ENCODE results near the gene PKP4. TPM values are rescaled to one million over a fixed set of nuclear protein-coding genes. Genes with fewer than 3 reads are reported as not detected.
"Not testable (repeated sequence)": the region's sequence is repeated elsewhere in the genome, so short reads cannot be mapped to it uniquely, and the experiment has no call there.

Gene PKP4
- total RNA-seq, 1 donor from 2014 or later = 30.3 TPM

GRCh38 chr2:158704724-158705465 is 248.1 kb downstream of the PKP4 start:
- not testable (repeated sequence) for H3K27me3 Mint-ChIP-seq (ENCODE audit: insufficient read depth); H3K9me3 Mint-ChIP-seq; H3K36me3 Mint-ChIP-seq (ENCODE audit: low read depth)

GRCh38 chr2:158712791-158713522 is 256.2 kb downstream of the PKP4 start:
- H3K4me1 Mint-ChIP-seq (ENCODE audit: low read depth) = no peaks in the 10 kb centered on the region
- peaks cover 10% of the 10 kb centered on the region for H3K27me3 Mint-ChIP-seq (ENCODE audit: insufficient read depth)
- H3K9me3 Mint-ChIP-seq = peaks cover 5% of the 10 kb centered on the region
- DNase-seq (ENCODE audit: low spot score) = no peak
- intact Hi-C loops (cut with micrococcal nuclease) = no loop called here
- H3K4me3 Mint-ChIP-seq = no peak overlapping the region
- no peaks in the 10 kb centered on the region for H3K36me3 Mint-ChIP-seq (ENCODE audit: low read depth)
- no peak overlapping the region for H3K27ac Mint-ChIP-seq

More at GRCh38 chr2:158704724-158705465, 248.1 kb downstream of the PKP4 start:
- H3K4me3 Mint-ChIP-seq; intact Hi-C loops (cut with micrococcal nuclease); H3K4me1 Mint-ChIP-seq (ENCODE audit: low read depth); DNase-seq (ENCODE audit: low spot score); H3K27ac Mint-ChIP-seq: not testable (repeated sequence)

GRCh38 chr2:158713523-158714138 is 256.9 kb downstream of the PKP4 start:
- Mint-ChIP-seq H3K4me3 (no peak overlapping the region), H3K9me3 (peaks cover 5% of the 10 kb centered on the region), H3K27ac (no peak overlapping the region), H3K27me3 (ENCODE audit: insufficient read depth) (peaks cover 10% of the 10 kb centered on the region), H3K4me1 (ENCODE audit: low read depth) (no peaks in the 10 kb centered on the region), H3K36me3 (ENCODE audit: low read depth) (no peaks in the 10 kb centered on the region)
- intact Hi-C loops (cut with micrococcal nuclease) = no loop called here
- DNase-seq (ENCODE audit: low spot score) = no peak

- no peak overlapping the region for H3K27ac Mint-ChIP-seq
- peaks cover 5% of the 10 kb centered on the region for H3K9me3 Mint-ChIP-seq
- DNase-seq (ENCODE audit: low spot score) = no peak
Measured at GRCh38 chr2:158714420-158714819, 257.7 kb downstream of the PKP4 start.

GRCh38 chr2:158715357-158715756 is 258.6 kb downstream of the PKP4 start:
- no peaks in the 10 kb centered on the region for H3K4me1 Mint-ChIP-seq (ENCODE audit: low read depth)
- peaks cover 6% of the 10 kb centered on the region for H3K27me3 Mint-ChIP-seq (ENCODE audit: insufficient read depth)
- no peak overlapping the region for H3K4me3 Mint-ChIP-seq
- intact Hi-C loops (cut with micrococcal nuclease) = no loop called here
- no peak for DNase-seq (ENCODE audit: low spot score)
- H3K27ac Mint-ChIP-seq = no peak overlapping the region
- no peaks in the 10 kb centered on the region for H3K36me3 Mint-ChIP-seq (ENCODE audit: low read depth)
- H3K9me3 Mint-ChIP-seq = peaks cover 5% of the 10 kb centered on the region

More at GRCh38 chr2:158714420-158714819, 257.7 kb downstream of the PKP4 start:
- H3K36me3 Mint-ChIP-seq (ENCODE audit: low read depth) = no peaks in the 10 kb centered on the region
- H3K4me3 Mint-ChIP-seq = no peak overlapping the region
- no peaks in the 10 kb centered on the region for H3K4me1 Mint-ChIP-seq (ENCODE audit: low read depth)
- peaks cover 10% of the 10 kb centered on the region for H3K27me3 Mint-ChIP-seq (ENCODE audit: insufficient read depth)
- intact Hi-C loops (cut with micrococcal nuclease) = no loop called here

- no peak for DNase-seq (ENCODE audit: low spot score)
- Mint-ChIP-seq H3K4me1 (ENCODE audit: low read depth) (no peaks in the 10 kb centered on the region), H3K4me3 (no peak overlapping the region), H3K27me3 (ENCODE audit: insufficient read depth) (peaks cover 6% of the 10 kb centered on the region), H3K9me3 (peaks cover 5% of the 10 kb centered on the region), H3K27ac (no peak overlapping the region), H3K36me3 (ENCODE audit: low read depth) (no peaks in the 10 kb centered on the region)
- intact Hi-C loops (cut with micrococcal nuclease) = no loop called here
Measured at GRCh38 chr2:158716121-158716791, 259.5 kb downstream of the PKP4 start.

- Mint-ChIP-seq H3K4me1 (ENCODE audit: low read depth) (no peaks in the 10 kb centered on the region), H3K9me3 (peaks cover 5% of the 10 kb centered on the region), H3K27ac (no peak overlapping the region), H3K36me3 (ENCODE audit: low read depth) (no peaks in the 10 kb centered on the region), H3K27me3 (ENCODE audit: insufficient read depth) (peaks cover 3% of the 10 kb centered on the region), H3K4me3 (no peak overlapping the region)
- intact Hi-C loops (cut with micrococcal nuclease) = no loop called here
- no peak for DNase-seq (ENCODE audit: low spot score)
Measured at GRCh38 chr2:158716921-158717320, 260.2 kb downstream of the PKP4 start.

- H3K4me1 Mint-ChIP-seq (ENCODE audit: low read depth) = no peaks in the 10 kb centered on the region
- no peak overlapping the region for H3K4me3 Mint-ChIP-seq
- H3K27ac Mint-ChIP-seq = no peak overlapping the region
- intact Hi-C loops (cut with micrococcal nuclease) = no loop called here
- H3K9me3 Mint-ChIP-seq = peaks cover 5% of the 10 kb centered on the region
- peaks cover 3% of the 10 kb centered on the region for H3K27me3 Mint-ChIP-seq (ENCODE audit: insufficient read depth)
- H3K36me3 Mint-ChIP-seq (ENCODE audit: low read depth) = no peaks in the 10 kb centered on the region
- DNase-seq (ENCODE audit: low spot score) = no peak
Measured at GRCh38 chr2:158717366-158718195, 260.8 kb downstream of the PKP4 start.

- Mint-ChIP-seq H3K4me3 (no peak overlapping the region), H3K36me3 (ENCODE audit: low read depth) (no peaks in the 10 kb centered on the region), H3K27ac (no peak overlapping the region), H3K4me1 (ENCODE audit: low read depth) (no peaks in the 10 kb centered on the region), H3K27me3 (ENCODE audit: insufficient read depth) (peaks cover 3% of the 10 kb centered on the region), H3K9me3 (peaks cover 5% of the 10 kb centered on the region)
- no peak for DNase-seq (ENCODE audit: low spot score)
- intact Hi-C loops (cut with micrococcal nuclease) = no loop called here
Measured at GRCh38 chr2:158718196-158718585, 261.4 kb downstream of the PKP4 start.

GRCh38 chr2:158718851-158719250 is 262.1 kb downstream of the PKP4 start:
- Mint-ChIP-seq H3K36me3 (ENCODE audit: low read depth) (no peaks in the 10 kb centered on the region), H3K9me3 (peaks cover 3% of the 10 kb centered on the region), H3K4me3 (no peak overlapping the region), H3K27ac (no peak overlapping the region), H3K27me3 (ENCODE audit: insufficient read depth) (peaks cover 3% of the 10 kb centered on the region), H3K4me1 (ENCODE audit: low read depth) (no peaks in the 10 kb centered on the region)
- intact Hi-C loops (cut with micrococcal nuclease) = no loop called here
- no peak for DNase-seq (ENCODE audit: low spot score)

- Mint-ChIP-seq H3K36me3 (ENCODE audit: low read depth) (no peaks in the 10 kb centered on the region), H3K4me1 (ENCODE audit: low read depth) (no peaks in the 10 kb centered on the region), H3K4me3 (no peak overlapping the region), H3K27ac (no peak overlapping the region), H3K9me3 (no peaks in the 10 kb centered on the region), H3K27me3 (ENCODE audit: insufficient read depth) (peaks cover 3% of the 10 kb centered on the region)
- no peak for DNase-seq (ENCODE audit: low spot score)
- intact Hi-C loops (cut with micrococcal nuclease) = no loop called here
Measured at GRCh38 chr2:158719403-158719802, 262.7 kb downstream of the PKP4 start.

All from activated T-helper 1 cell treated with anti-CD3 and anti-CD28 coated beads, Interleukin-12 subunit alpha, Interleukin-12 subunit beta, Interleukin-2, Interleukin-4 antibody, amounts not matched to agents 30 ng/mL and 10 ng/mL and 1 ng/mL, durations not matched to agents 14 hours and 24 hours and 36 hours (primary cell).